Esophagus muscularis mucosa (tissue), 4 donors: ENCODE results near the gene CLRN2. TPM values are rescaled to one million over a fixed set of nuclear protein-coding genes. Genes with fewer than 3 reads are reported as not detected.

Source experiments
- DNase-seq: peaks from one replicate; pipeline ENCODE4 v3.0.0-alpha.2; 2017; ENCODE audit errors: extremely low spot score
- H3K27ac ChIP-seq, 4 donors: fragments of 200-600 bp; sonication (generic); replicated peaks in 1 of 4; 1 replicate in 3 of 4; 2 replicates in 1 of 4; pipeline ENCODE4 v1.5.1; 2016 to 2019; ENCODE audit warnings: mild to moderate bottlenecking in 1 of 4
- H3K27me3 ChIP-seq, 4 donors: fragments of 200-600 bp; sonication (generic); one replicate each; pipeline versions ENCODE4 v1.5.1 to v1.6.0; 2016 to 2019
- H3K36me3 ChIP-seq, 4 donors: fragments of 200-600 bp; sonication (generic); one replicate each; pipeline ENCODE4 v1.5.1; 2016 to 2019
- H3K4me1 ChIP-seq, 4 donors: fragments of 200-600 bp; sonication (generic); one replicate each; pipeline ENCODE4 v1.5.1; 2016 to 2019
- H3K4me3 ChIP-seq, 4 donors: fragments of 200-600 bp; sonication (generic); 1 replicate in 2 of 4; 2 replicates in 2 of 4; pipeline ENCODE4 v1.5.1; 2016 to 2019; ENCODE audit warnings: mild to moderate bottlenecking in 4 of 4, moderate library complexity in 1 of 4
- H3K9me3 ChIP-seq, 4 donors: fragments of 200-600 bp; sonication (generic); 1 replicate in 3 of 4; 2 replicates in 1 of 4; pipeline ENCODE4 v1.5.1; 2016 to 2019
- EP300 ChIP-seq: sonication (generic); formaldehyde crosslinking; IDR thresholded peaks from one replicate; pipeline ENCODE4 v1.6.1; 2017; ENCODE audit warnings: antibody characterized with exemption
- POLR2A ChIP-seq: fragments of 450-650 bp; IDR thresholded peaks from one replicate; pipeline ENCODE4 v1.6.1; 2017; ENCODE audit warnings: antibody characterized with exemption, moderate library complexity, mild to moderate bottlenecking, low read depth
- POLR2AphosphoS5 ChIP-seq, 2 donors: sonication (generic); formaldehyde crosslinking; IDR thresholded peaks; one replicate each; pipeline ENCODE4 v1.6.1; 2017; ENCODE audit warnings: antibody characterized with exemption in 2 of 2
- WGBS: methylation state at CpG from one replicate; pipeline ENCODE4 v1.1.5; 2018; 5-methylcytosine and 5-hydroxymethylcytosine counted together
- intact Hi-C: fragments of 100-400 bp; cut with DNase I; formaldehyde crosslinking; loops from one replicate; pipeline ENCODE4 v1.15.1; 2023
- total RNA-seq, 4 donors: library from RNA; depleted of rRNA; stranded (reverse); fragments of >200 nt; gene quantifications; one replicate each; pipeline versions ENCODE4 v1.1.0 to v1.2.1, GENCODE V29; 2016
- TF ChIP-seq, protein P1 (sequence below), 3 experiments: fragments of 200-600 bp in 2 of 3; fragments of 450-650 bp in 1 of 3; sonication (generic) in 2 of 3; IDR thresholded peaks; one replicate each; pipeline ENCODE4 v1.5.1; 2017 to 2019; ENCODE audit warnings: antibody characterized with exemption in 3 of 3, mild to moderate bottlenecking in 2 of 3, moderate library complexity in 1 of 3

The CLRN2 gene, protein sequence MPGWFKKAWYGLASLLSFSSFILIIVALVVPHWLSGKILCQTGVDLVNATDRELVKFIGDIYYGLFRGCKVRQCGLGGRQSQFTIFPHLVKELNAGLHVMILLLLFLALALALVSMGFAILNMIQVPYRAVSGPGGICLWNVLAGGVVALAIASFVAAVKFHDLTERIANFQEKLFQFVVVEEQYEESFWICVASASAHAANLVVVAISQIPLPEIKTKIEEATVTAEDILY
- not detected for total RNA-seq

DNA sequence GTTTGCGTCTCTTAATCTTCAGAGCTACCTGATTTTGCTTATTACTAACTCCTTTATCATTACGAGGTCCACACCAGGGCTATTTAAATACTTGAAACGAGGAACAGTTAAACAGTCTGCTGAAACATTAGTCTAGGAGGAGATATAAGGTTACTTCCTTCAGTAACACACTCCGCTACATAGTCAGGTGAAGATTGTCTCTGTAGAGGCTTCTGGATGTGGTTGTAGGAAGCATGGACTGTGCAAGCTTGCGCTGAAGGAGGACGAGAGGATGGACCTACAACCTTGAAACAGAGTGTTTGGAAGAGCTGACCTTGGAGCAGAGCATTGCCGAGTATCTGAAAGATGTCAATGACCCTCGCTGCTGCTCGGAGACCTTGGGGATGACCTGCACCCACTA, at the start of gene CLRN2:
TSS of gene CLRN2 (plus strand) at position 301 of the 400 bp plus-strand sequence. CDS start 102 bp downstream, outside the sequence.
- no peak for TF ChIP-seq EP300
- no peak for TF ChIP-seq POLR2AphosphoS5 (IDR thresholded peaks at IDR 0.05)
- no peak for TF ChIP-seq POLR2A
- TF ChIP-seq, protein P1, sequence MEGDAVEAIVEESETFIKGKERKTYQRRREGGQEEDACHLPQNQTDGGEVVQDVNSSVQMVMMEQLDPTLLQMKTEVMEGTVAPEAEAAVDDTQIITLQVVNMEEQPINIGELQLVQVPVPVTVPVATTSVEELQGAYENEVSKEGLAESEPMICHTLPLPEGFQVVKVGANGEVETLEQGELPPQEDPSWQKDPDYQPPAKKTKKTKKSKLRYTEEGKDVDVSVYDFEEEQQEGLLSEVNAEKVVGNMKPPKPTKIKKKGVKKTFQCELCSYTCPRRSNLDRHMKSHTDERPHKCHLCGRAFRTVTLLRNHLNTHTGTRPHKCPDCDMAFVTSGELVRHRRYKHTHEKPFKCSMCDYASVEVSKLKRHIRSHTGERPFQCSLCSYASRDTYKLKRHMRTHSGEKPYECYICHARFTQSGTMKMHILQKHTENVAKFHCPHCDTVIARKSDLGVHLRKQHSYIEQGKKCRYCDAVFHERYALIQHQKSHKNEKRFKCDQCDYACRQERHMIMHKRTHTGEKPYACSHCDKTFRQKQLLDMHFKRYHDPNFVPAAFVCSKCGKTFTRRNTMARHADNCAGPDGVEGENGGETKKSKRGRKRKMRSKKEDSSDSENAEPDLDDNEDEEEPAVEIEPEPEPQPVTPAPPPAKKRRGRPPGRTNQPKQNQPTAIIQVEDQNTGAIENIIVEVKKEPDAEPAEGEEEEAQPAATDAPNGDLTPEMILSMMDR (IDR thresholded peaks at IDR 0.05), result no peak
- Histone ChIP-seq H3K4me3 (no peak within 1 kb of the TSS), H3K4me1 (peaks cover 16 to 25% (median 23%) of the 10 kb centered on the region in 4 donors), H3K27ac (no peak within 1 kb of the TSS), H3K9me3 (no peaks in the 10 kb centered on the region), H3K27me3 (peaks cover 0 to 12% (median 0%) of the 10 kb centered on the region in 4 donors), H3K36me3 (no peaks in the 10 kb centered on the region)
- whole genome bisulfite sequencing, result 91% methylated on average over 9 of the region's 9 CpGs
- intact Hi-C loops, result no loop called here
- no peak for DNase-seq

DNA sequence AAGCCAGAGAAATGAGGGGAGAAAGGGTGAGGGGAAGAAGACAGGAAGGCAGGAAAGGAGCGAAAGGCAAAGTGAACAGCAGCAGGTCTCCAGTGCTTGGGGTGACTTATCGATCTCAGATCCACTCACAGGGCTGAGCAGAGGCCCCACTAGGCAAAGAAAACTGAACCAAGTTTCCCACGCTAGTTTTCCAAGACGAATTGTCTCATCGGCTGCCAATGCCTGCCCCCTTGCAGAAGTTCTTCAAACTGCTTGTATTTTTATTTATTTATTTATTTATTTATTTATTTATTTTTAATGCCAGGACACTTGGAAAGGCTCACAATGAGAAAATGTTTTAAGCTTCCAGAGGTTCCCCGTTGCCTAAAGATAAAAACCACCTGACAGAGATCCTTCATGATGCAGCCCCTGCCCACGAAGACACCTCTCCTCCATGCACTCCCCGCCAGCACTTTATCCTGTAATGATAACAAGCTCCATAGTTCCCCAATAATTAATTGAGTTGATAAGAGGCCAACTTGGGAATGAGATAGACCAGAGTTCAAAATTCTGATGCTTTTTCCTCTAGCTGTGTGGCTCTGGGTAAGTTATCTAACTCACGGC, 46.2 kb upstream of the CLRN2 start:
- WGBS, result 62% methylated on average over 9 of the region's 9 CpGs
- H3K27me3 ChIP-seq, result no peaks in the 10 kb centered on the region
- no peak overlapping the region for H3K27ac ChIP-seq
- TF ChIP-seq, protein P1 (IDR thresholded peaks at IDR 0.05), result peak in 2 of 3 experiments; percentile 29 to 55
- no peak for TF ChIP-seq POLR2AphosphoS5 (IDR thresholded peaks at IDR 0.05)
- H3K36me3 ChIP-seq, result no peaks in the 10 kb centered on the region
- intact Hi-C loops, result no loop called here
- no peaks in the 10 kb centered on the region for H3K4me1 ChIP-seq
- H3K4me3 ChIP-seq, result no peak overlapping the region
- H3K9me3 ChIP-seq, result no peaks in the 10 kb centered on the region
- no peak for DNase-seq

DNA sequence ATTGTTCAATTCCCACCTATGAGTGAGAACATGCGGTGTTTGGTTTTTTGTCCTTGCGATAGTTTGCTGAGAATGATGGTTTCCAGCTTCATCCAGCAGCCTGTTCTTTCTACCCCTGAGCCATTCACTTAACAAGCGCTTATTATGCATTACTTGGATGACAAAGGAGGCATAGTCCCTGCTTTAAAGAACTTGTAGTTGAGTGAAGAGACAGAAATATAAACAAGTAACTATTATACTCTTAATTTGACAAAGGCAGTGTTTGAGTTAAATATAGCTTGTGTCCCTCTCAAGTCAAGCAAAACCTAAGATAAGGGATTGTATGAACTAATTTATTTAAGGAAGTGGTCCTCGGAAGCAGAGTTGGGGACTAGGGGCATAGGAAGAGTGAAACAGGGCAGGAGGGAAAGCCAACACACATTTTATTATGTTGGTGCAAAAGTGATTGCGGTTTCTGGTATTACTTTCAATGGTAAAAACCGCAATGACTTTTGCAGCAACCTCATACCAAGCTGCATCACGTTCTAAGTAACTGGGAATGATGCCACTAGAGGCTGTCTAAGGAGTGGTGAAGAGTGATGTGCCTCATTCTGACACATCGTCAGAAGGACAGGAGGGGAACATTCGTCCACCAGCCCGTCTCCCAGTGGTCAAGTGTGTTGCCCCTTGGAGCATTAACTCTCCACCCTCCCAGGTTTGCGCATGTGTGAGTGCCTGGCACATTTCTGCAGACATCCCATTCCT, 44.9 kb upstream of the CLRN2 start:
- H3K4me1 ChIP-seq, result no peaks in the 10 kb centered on the region
- no peak overlapping the region for H3K27ac ChIP-seq
- no peaks in the 10 kb centered on the region for H3K9me3 ChIP-seq
- TF ChIP-seq EP300 (no peak), POLR2AphosphoS5 (IDR thresholded peaks at IDR 0.05) (no peak), POLR2A (no peak)
- TF ChIP-seq, protein P1 (IDR thresholded peaks at IDR 0.05), result no peak
- no peaks in the 10 kb centered on the region for H3K36me3 ChIP-seq
- no peak for DNase-seq
- intact Hi-C loops, result loop anchor here (5.0 to 10.0 kb wide), 2 partner anchors 123 to 1185 kb away; no protein-coding TSS in a partner anchor
- no peaks in the 10 kb centered on the region for H3K27me3 ChIP-seq
- 75% methylated on average over 11 of the region's 11 CpGs for WGBS
- H3K4me3 ChIP-seq, result no peak overlapping the region

DNA sequence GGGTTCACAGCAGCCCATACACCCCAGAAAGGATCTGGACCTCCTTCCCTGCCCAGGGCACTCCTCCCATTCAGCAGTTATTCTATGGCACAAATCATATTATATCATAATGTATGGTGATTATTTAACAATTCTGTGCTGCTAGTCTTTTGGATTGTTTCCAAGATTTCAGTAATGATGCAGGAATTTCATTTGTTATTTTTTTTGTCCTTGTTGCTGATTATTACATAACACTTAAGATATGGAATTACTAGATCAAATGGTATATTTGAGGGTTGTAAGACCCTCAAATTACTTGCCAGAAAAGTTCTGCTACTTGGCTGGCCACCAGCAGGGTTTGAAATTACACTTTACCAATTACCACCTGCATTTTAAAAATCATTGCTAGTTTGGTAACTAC, 39.5 kb upstream of the CLRN2 start:
- Histone ChIP-seq H3K27ac (no peak overlapping the region), H3K4me3 (no peak overlapping the region), H3K4me1 (no peaks in the 10 kb centered on the region), H3K9me3 (peaks cover 0 to 9% (median 3%) of the 10 kb centered on the region in 4 donors), H3K36me3 (peaks cover 0 to 24% (median 0%) of the 10 kb centered on the region in 4 donors), H3K27me3 (no peaks in the 10 kb centered on the region)
- intact Hi-C loops, result loop anchor here (10.0 kb wide), 1 partner anchor 1191 kb away; no protein-coding TSS in a partner anchor
- no peak for DNase-seq
- TF ChIP-seq EP300 (no peak), POLR2A (no peak), POLR2AphosphoS5 (IDR thresholded peaks at IDR 0.05) (no peak)
- TF ChIP-seq, protein P1 (IDR thresholded peaks at IDR 0.05), result no peak
